ENCODE measurements around the gene RNF144A.

Gene RNF144A

DNA sequence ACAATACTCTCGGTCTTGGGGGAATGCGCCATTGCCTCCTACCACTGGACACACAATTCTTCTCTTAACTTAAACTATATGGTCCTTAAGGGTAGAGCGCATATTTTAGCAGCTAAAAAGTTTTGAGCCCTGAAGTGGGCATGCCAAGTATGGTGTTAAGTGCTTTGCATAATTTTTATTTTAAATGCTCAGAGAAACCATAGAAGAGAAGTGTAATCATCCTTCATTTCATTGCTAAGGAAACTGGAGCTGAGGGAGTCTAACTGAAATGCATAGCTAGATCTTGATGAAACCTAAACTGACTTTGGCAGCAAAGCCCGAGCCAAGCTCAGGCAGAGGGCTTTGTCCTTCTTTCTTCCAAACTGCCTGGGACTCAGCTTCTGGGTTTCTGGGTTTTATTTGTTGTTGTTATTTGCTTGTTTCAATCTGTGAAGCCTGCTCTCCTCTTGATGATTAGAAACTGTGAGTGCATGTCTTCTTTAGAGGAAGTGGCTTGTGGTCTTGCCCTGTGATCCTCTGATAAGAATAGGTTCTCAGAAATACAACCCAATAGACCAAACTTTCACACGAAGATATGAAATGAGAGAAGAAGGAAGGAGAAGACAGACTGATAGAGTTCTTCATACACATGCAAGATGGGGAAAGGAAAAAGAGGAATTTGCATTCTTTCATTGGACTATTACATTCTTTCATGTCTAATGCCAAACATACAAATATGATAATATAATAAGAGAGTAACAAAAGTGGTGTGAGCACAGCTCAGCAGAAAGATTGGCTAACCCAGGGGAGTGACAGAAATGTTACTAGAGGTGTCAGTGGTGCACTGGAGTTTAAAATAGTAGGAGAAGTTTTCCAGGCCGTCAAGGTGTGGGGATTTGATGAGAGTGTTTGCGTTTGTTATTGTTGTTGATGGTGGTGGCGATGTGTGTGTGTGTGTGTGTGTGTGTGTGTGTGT, 7.5 kb upstream of the RNF144A start:
- no peak for DNase-seq

DNA sequence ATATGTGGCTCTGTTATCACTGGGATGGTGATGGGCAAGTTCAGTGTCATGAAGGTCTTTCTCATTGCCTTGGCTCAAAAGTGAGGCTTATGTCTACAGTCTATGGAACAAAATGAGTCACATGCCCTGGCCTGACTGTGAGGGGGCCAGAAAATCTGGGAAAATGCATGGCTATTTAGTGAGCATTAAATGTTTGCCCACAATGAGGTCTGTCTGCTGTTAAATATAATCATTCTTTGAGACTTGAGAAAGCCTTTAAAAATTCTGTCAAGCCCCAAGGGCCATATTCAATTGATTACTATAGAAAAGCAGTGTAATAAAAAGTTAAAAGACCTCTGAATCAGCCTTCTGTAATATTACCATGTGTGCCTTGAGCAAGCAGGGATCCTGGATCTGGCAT, 5.5 kb upstream of the RNF144A start:
- no peak for DNase-seq

DNA sequence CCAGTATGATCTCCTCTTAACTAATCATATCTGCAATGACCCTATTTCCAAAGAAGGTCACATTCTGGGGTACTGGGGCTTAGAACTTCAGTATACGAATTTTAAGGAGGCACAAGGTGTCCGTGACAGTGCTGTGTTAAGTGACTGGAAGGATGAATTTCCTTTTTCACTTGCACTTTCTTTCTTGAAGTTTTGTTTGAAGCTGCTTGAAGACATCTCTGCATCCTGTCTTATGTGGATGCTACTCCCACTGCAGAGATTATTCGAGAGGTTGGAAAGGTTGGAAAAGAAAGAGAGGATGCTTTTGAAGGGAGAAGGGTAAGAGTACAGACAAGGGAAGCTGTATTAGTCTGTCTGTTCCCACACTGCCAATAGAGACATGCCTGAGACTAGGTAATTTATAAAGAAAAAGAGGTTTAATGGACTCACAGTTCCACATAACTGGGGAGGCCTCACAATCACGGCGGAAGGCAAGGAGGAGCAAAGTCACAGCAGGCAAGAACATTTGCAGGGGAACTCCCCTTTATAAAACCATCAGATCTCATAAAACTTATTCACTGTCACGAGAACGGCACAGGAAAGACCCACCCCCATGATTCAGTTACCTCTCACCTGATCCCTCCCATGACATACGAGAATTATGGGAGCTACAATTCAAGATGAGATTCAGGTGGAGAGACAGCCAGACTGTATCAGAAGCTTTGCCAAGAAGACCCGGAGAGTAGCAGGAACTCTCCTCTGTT, 3.6 kb upstream of the RNF144A start:
- DNase-seq: no peak

DNA sequence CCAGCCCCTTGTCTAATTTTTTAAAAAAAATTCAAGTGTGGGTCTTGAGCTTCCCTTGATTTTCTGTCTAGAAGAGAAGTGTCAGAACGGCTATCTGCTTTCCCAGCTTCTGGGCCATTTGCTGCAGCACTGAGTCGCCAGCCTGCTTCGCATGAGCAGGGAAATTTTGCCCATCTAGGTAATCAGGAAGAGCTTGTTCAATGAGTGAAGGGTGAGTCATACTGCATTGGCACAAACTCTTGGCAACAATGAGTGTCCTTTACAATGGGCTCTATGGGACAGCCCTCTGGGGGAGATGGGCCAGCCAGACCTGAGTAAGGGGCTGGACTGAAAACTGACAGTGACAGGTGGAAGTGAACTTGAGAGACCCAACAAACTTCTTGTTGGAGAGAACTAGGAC, 2.4 kb upstream of the RNF144A start:
- no peak for DNase-seq

DNA sequence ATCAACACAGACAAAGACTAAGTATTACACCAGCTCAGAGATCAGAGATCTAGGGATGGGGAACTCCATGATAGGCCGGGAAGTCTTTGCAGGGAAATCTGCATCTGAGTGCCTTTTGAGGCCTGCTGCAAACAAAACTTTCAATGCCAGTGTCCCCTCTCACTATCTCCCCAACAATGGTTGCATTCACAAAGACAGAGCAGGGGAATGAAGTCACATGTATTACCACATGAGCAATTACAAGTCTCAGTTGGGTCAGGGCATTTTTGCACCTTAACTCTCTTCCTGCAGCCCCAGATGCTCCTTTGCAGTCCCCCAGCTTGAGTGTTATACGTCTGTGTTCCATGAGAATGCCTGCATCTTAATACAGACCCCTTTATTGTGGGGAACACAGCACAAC, 1.8 kb upstream of the RNF144A start:
- no peak for DNase-seq

GRCh38 chr2:6916224-6916623, 988 bp upstream of the RNF144A start:
- no peak for DNase-seq

- no peak for DNase-seq
Measured at GRCh38 chr2:6916736-6917070, 509 bp upstream of the RNF144A start.

GRCh38 chr2:6917761-6918421, 679 bp downstream of the RNF144A start:
- DNase-seq: peak in 2 of 3 experiments; percentile 71 to 86

DNA sequence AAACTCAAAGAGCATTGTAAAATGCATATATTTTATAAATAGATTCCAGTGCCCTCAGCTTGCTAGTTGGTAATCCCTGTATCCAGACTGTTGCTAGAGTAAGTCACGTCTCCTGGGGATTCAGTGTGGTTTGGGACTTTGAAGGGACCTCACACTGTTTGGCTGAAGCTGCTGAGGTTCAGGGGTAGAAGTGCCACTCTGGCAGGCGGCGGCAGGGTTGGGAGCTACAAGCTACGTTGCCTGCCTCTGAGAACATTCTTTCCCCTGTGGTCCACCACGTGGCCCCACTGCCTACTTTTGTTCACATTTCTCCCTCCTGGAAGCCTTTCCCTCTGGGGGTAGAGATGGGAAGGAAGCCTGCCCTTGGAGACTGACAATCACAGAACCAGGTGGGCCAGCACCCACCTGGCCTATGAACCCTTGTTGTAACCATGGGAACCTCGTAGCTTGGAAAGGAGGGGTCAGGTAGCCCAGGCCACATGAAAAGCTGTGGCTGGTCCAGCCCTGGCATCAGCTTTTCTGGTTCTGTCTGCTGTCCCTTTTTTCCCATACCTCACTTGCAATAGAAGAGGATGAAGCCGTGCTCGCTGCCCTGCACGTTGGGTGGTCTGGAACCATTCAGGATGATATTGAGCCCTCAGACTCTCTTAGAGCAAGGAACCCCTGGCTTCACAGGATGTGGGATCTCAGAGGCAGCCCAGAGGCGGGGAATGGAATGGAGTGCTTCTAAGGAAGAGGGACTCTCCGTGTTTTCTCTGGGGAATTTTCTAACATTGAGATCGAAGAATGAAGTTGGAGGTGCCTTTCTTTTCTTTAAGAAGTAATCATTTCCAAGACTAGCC, 2.9 kb downstream of the RNF144A start:
- no peak for DNase-seq

- DNase-seq: no peak
Measured at GRCh38 chr2:6920743-6921064, 3.5 kb downstream of the RNF144A start.

DNA sequence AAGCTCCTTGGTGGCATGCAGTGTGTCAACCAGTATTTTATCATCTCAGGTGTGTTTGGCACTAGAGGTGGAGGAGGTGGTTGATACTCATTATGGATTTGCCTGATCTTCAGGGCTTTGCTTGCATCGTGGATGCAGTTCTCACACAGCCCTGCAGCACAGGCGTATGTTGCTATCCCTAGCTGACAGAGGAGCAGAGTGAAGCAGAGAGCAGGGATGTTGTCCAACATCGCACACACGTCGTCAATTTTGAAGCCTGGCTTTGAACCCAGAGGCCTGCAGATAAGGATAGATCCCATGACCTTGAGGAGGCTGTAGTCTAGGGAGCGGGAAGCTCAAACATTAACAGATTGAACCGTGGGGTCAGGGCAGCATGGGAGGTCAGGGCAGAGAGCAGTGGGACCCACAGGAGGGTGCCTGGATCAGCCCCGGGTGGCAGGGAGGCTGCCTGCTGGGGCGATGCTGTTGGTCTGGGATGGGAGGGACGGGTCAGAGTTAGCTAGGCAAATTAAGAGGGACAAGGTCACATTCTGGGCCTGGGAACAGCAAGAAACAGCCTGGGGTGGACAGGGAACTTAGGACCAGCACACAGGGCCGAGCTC, 4.2 kb downstream of the RNF144A start:
- DNase-seq: no peak

- DNase-seq: no peak
Measured at GRCh38 chr2:6922201-6922656, 5.0 kb downstream of the RNF144A start.

- no peak for DNase-seq
Measured at GRCh38 chr2:6923319-6923718, 6.1 kb downstream of the RNF144A start.

DNA sequence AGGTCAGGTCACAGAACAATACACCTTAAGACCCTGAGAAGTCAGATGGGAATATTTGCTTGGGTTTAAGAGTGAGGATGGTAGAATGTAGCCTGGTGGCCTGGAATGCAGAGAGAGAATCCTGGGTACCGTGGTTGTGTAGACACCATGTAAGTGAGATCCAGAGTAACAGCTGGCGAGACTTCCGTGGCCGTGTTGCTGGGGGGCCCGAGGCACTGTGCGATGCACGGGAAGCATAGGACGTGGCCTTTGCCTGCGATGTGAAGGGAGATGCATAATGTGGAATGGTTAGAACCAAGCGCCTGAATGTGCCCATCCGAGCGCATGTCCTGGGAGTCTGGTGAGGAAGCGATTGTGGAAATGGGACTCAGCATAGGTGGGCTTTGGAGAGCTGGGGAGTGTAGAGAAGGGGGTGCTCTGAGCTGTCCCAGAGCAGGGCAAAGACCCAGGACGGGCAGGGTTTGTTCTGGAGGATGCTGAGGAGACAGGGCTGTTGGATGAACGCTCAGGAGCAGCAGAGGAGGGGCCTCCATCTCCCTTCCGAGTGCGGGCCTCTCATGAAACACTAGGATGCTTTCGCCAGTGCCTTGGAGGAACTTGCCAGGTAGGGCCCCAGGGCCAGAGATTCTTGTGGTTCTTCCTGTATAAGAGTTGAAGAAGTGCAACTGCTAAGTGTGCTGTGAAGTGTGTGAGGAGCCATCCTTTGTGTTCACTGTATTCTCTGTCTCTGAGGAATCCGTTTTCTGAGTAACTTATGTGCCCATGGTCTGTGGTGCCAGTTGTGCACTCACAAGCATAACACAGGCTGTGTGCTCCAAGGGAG, 7.1 kb downstream of the RNF144A start:
- no peak for DNase-seq

GRCh38 chr2:6924924-6925409, 7.8 kb downstream of the RNF144A start:
- DNase-seq: no peak

- no peak for DNase-seq
Measured at GRCh38 chr2:6926071-6926732, 9.0 kb downstream of the RNF144A start.

- DNase-seq: no peak
Measured at GRCh38 chr2:6927186-6927585, 10.0 kb downstream of the RNF144A start.

- no peak for DNase-seq
Measured at GRCh38 chr2:6927753-6928152, 10.5 kb downstream of the RNF144A start.

GRCh38 chr2:6928452-6928851, 11.2 kb downstream of the RNF144A start:
- no peak for DNase-seq

DNA sequence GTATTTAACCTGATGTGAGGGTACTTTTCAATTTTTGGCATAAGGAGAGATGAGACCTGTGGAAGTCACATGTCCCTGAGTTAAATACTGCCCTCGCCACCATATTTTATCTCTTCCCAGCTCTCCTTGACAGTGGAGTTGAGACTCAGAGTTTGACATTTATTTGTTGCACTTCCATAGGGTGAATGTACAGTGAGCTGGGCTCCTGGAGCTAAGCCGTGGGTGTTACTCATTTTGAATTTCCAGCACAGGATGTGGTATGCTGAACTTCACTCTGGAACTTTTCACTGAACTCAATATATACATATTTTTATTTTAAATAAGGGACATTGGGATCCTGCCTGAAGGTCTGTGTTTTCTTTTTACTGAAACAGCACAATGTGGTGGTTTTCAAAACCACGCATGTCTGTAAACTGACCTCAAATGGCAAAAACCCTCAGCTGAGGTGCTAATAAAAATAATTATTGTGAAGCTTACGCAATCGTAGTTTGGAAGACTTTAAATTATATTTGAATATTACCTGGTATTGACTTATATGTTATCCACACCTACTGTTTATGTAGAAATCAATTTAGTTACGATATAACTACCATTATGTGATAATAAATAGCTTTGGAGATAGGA, 12.1 kb downstream of the RNF144A start:
- DNase-seq: no peak
